ENCODE measurements around the gene OR11H12. TPM values are rescaled to one million over a fixed set of nuclear protein-coding genes. Genes with fewer than 3 reads are reported as not detected.
"Not testable (repeated sequence)": the region's sequence is repeated elsewhere in the genome, so short reads cannot be mapped to it uniquely, and the experiment has no call there.

The OR11H12 gene
- total RNA-seq (2021) (not detected in 2 replicates), Bru-seq, nascent RNA (not detected), BruChase-seq, experiment 1, labeled RNA remaining after a 2-hour chase (not detected), BruChase-seq, experiment 2, labeled RNA remaining after a 6-hour chase (not detected)
- long read RNA-seq = 0 reads

- BruUV-seq (replicated peaks); DNase-seq (ENCODE audit: low spot score); H3K9me3 ChIP-seq (ENCODE audit: low read depth, low read length, poor library complexity, severe bottlenecking); POLR2A ChIA-PET (ENCODE audit: low non-redundant PET); H3K4me3 ChIP-seq (ENCODE audit: low read depth, low read length, poor library complexity, severe bottlenecking); H3K27me3 ChIP-seq (replicated peaks; ENCODE audit: insufficient read depth, low read depth, low read length, poor library complexity); H3K27ac ChIP-seq (ENCODE audit: low read depth, low read length, poor library complexity, severe bottlenecking); H3K36me3 ChIP-seq (ENCODE audit: insufficient read depth, low read length, poor library complexity, severe bottlenecking); CTCF ChIA-PET; intact Hi-C loops (cut with micrococcal nuclease; ENCODE audit: unreplicated experiment); H3K4me1 ChIP-seq (ENCODE audit: insufficient read depth, low read length, poor library complexity, severe bottlenecking): not testable (repeated sequence)
Measured at GRCh38 chr14:18600817-18601216, at the start of gene OR11H12. Gene OR11H12, plus strand, starts transcription at chr14:18601117. Its CDS starts 0 bp downstream, at chr14:18601117.

DNA sequence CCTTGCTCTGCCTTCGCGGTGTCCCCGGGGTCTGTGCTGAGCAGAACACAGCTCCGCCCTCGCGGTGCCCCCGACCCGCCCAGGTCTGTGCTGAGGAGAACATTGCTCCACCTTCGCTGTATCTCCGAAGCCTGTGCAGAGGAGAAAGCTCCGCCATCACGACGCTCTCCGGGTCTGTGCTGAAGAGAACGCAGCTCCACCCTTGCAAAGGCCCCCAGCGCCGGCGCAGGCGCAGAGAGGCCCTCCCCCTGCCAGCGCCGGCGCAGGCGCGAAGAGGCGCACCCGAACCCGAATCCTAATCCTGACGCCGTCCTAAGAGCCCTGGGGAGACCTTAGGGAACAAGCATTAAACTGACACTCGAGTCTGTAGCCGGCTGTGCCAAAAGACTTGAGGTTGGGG is 18.0 kb upstream of the OR11H12 start:
- POLR2A ChIA-PET (ENCODE audit: low non-redundant PET); H3K9me3 ChIP-seq (ENCODE audit: low read depth, low read length, poor library complexity, severe bottlenecking); H3K36me3 ChIP-seq (ENCODE audit: insufficient read depth, low read length, poor library complexity, severe bottlenecking); H3K4me1 ChIP-seq (ENCODE audit: insufficient read depth, low read length, poor library complexity, severe bottlenecking); intact Hi-C loops (cut with micrococcal nuclease; ENCODE audit: unreplicated experiment); BruUV-seq (replicated peaks); DNase-seq (ENCODE audit: low spot score); H3K4me3 ChIP-seq (ENCODE audit: low read depth, low read length, poor library complexity, severe bottlenecking); H3K27ac ChIP-seq (ENCODE audit: low read depth, low read length, poor library complexity, severe bottlenecking); H3K27me3 ChIP-seq (replicated peaks; ENCODE audit: insufficient read depth, low read depth, low read length, poor library complexity); CTCF ChIA-PET: not testable (repeated sequence)

DNA sequence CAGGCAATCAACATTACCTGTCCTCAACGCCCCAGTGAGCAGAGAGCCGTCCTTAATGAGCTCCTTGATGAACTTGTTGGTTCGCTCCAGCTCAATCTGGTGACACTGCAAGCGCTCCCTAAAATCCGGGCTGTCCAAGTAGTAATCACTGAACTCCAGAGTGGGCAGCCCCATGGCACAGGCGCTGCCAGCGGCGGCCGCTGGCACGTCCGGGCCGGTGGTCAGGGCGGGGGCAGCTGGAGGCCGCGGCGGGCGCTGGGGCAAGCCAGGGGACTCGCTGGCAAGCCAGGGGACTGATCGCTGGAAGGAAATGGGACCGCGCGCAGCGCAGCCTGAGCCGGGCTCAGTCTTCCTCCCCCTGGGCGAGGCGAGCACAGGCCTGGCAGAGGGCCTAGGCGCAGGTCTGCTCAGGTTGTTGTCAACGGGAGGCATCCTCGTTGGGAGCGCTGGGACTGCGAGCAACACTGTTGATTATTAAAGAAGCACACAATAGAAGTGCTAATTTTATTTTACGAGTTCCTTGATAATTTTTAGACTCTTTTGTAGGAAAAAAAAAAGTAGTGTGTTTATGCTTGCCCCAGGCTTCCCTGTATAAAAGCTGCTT is 25.8 kb downstream of the OR11H12 start:
- BruUV-seq (replicated peaks); POLR2A ChIA-PET (ENCODE audit: low non-redundant PET); DNase-seq (ENCODE audit: low spot score); H3K4me3 ChIP-seq (ENCODE audit: low read depth, low read length, poor library complexity, severe bottlenecking); H3K27ac ChIP-seq (ENCODE audit: low read depth, low read length, poor library complexity, severe bottlenecking); H3K27me3 ChIP-seq (replicated peaks; ENCODE audit: insufficient read depth, low read depth, low read length, poor library complexity); CTCF ChIA-PET; intact Hi-C loops (cut with micrococcal nuclease; ENCODE audit: unreplicated experiment); H3K9me3 ChIP-seq (ENCODE audit: low read depth, low read length, poor library complexity, severe bottlenecking); H3K36me3 ChIP-seq (ENCODE audit: insufficient read depth, low read length, poor library complexity, severe bottlenecking); H3K4me1 ChIP-seq (ENCODE audit: insufficient read depth, low read length, poor library complexity, severe bottlenecking): not testable (repeated sequence)

DNA sequence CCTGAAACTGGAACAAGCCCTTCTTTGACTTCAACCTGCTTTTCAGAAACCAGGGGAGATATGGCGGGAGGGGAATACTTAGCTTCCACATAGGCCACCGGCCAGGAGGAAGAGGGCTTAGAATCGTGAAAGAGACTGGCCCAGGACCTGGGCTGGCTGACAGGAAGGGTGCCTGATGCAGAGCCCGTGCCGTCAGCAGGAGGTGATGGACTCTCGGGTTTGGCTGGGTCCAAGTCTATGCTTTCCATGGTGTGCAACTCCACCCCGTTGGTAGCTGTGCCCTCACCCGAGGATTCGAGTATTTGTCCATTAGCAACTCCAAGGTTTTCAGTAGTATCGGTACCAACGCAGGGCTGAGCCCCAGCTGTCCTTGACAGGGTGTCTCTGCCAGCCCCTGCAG is 35.1 kb downstream of the OR11H12 start:
- DNase-seq (ENCODE audit: low spot score); BruUV-seq (replicated peaks); H3K36me3 ChIP-seq (ENCODE audit: insufficient read depth, low read length, poor library complexity, severe bottlenecking); POLR2A ChIA-PET (ENCODE audit: low non-redundant PET); H3K27me3 ChIP-seq (replicated peaks; ENCODE audit: insufficient read depth, low read depth, low read length, poor library complexity); H3K4me3 ChIP-seq (ENCODE audit: low read depth, low read length, poor library complexity, severe bottlenecking); H3K9me3 ChIP-seq (ENCODE audit: low read depth, low read length, poor library complexity, severe bottlenecking); H3K27ac ChIP-seq (ENCODE audit: low read depth, low read length, poor library complexity, severe bottlenecking); intact Hi-C loops (cut with micrococcal nuclease; ENCODE audit: unreplicated experiment); H3K4me1 ChIP-seq (ENCODE audit: insufficient read depth, low read length, poor library complexity, severe bottlenecking); CTCF ChIA-PET: not testable (repeated sequence)

DNA sequence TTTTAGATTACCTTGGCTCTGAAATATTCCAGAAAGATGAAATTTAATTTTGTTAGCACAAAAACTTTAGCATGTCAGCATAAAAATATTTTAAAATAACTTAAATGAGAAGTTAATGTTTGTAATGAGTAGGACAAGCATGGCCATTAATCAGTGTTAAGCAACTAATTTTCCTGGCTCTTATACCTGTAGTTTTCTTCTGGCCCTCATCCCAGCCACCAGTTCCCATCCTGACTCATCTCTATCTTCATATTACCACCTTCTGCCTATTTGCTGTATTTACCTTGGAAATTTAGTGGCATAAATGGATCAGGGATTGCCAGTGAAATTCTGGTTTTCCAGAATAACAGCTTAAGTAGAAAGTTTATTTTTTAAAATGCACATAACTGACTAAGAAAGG is 37.1 kb downstream of the OR11H12 start:
- POLR2A ChIA-PET (ENCODE audit: low non-redundant PET); CTCF ChIA-PET; BruUV-seq (replicated peaks); H3K9me3 ChIP-seq (ENCODE audit: low read depth, low read length, poor library complexity, severe bottlenecking); H3K36me3 ChIP-seq (ENCODE audit: insufficient read depth, low read length, poor library complexity, severe bottlenecking); H3K4me1 ChIP-seq (ENCODE audit: insufficient read depth, low read length, poor library complexity, severe bottlenecking); H3K4me3 ChIP-seq (ENCODE audit: low read depth, low read length, poor library complexity, severe bottlenecking); H3K27me3 ChIP-seq (replicated peaks; ENCODE audit: insufficient read depth, low read depth, low read length, poor library complexity); intact Hi-C loops (cut with micrococcal nuclease; ENCODE audit: unreplicated experiment); DNase-seq (ENCODE audit: low spot score); H3K27ac ChIP-seq (ENCODE audit: low read depth, low read length, poor library complexity, severe bottlenecking): not testable (repeated sequence)

DNA sequence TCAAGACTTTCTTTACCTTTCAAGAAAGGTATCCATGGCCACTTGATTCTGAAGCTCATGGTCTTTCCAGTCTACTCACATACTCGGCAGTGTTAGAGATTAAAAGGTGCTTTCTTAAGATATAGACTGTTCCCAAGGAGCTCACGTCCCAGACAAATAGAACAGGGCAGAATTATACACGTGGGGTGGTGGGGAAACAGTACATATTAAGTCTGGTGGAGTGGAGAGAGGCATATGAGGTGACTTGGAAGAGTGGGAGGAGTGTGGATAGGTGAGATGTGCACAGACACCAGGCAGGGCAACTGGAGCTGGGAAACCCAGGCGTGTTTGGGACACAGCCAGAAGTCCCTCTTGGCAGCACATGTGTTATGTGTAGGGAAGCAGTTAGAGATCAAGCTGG is 37.9 kb downstream of the OR11H12 start:
- H3K27me3 ChIP-seq (replicated peaks; ENCODE audit: insufficient read depth, low read depth, low read length, poor library complexity); intact Hi-C loops (cut with micrococcal nuclease; ENCODE audit: unreplicated experiment); H3K9me3 ChIP-seq (ENCODE audit: low read depth, low read length, poor library complexity, severe bottlenecking); H3K27ac ChIP-seq (ENCODE audit: low read depth, low read length, poor library complexity, severe bottlenecking); BruUV-seq (replicated peaks); POLR2A ChIA-PET (ENCODE audit: low non-redundant PET); DNase-seq (ENCODE audit: low spot score); H3K4me1 ChIP-seq (ENCODE audit: insufficient read depth, low read length, poor library complexity, severe bottlenecking); CTCF ChIA-PET; H3K36me3 ChIP-seq (ENCODE audit: insufficient read depth, low read length, poor library complexity, severe bottlenecking); H3K4me3 ChIP-seq (ENCODE audit: low read depth, low read length, poor library complexity, severe bottlenecking): not testable (repeated sequence)

- DNase-seq (ENCODE audit: low spot score); CTCF ChIA-PET; H3K36me3 ChIP-seq (ENCODE audit: insufficient read depth, low read length, poor library complexity, severe bottlenecking); H3K4me1 ChIP-seq (ENCODE audit: insufficient read depth, low read length, poor library complexity, severe bottlenecking); BruUV-seq (replicated peaks); H3K27me3 ChIP-seq (replicated peaks; ENCODE audit: insufficient read depth, low read depth, low read length, poor library complexity); H3K9me3 ChIP-seq (ENCODE audit: low read depth, low read length, poor library complexity, severe bottlenecking); intact Hi-C loops (cut with micrococcal nuclease; ENCODE audit: unreplicated experiment); H3K27ac ChIP-seq (ENCODE audit: low read depth, low read length, poor library complexity, severe bottlenecking); H3K4me3 ChIP-seq (ENCODE audit: low read depth, low read length, poor library complexity, severe bottlenecking); POLR2A ChIA-PET (ENCODE audit: low non-redundant PET): not testable (repeated sequence)
Measured at GRCh38 chr14:18646075-18646730, 45.3 kb downstream of the OR11H12 start.

All from A673 (cell line).